Upper lobe of left lung (tissue), 6 donors: Measurements from ENCODE around the gene HES2. TPM values are rescaled to one million over a fixed set of nuclear protein-coding genes. Genes with fewer than 3 reads are reported as not detected.

ENCODE experiments used
- ATAC-seq, 2 donors: fragments of 200-7000 bp; cut with Tn5 transposase; one replicate each; pipeline ENCODE4 v1.9.1; 2022; ENCODE audit warnings: mild to moderate bottlenecking in 2 of 2, moderate library complexity in 2 of 2; ENCODE audit not compliant: low FRiP score in 2 of 2
- DNase-seq, 2 donors: peaks; one replicate each; pipeline ENCODE4 v3.0.0-alpha.2; 2019 to 2020
- H3K27ac ChIP-seq, 4 donors: fragments of 200-600 bp; sonication (generic); one replicate each; pipeline ENCODE4 v1.5.1; 2016 to 2019
- H3K27me3 ChIP-seq, 4 donors: fragments of 200-600 bp; sonication (generic); one replicate each; pipeline ENCODE4 v1.5.1; 2017 to 2019
- H3K36me3 ChIP-seq, 4 donors: fragments of 200-600 bp; sonication (generic); one replicate each; pipeline ENCODE4 v1.5.1; 2016 to 2019
- H3K4me1 ChIP-seq, 4 donors: fragments of 200-600 bp; sonication (generic); one replicate each; pipeline ENCODE4 v1.5.1; 2018 to 2019
- H3K4me3 ChIP-seq, 4 donors: fragments of 200-600 bp; sonication (generic); one replicate each; pipeline ENCODE4 v1.5.1; 2017 to 2019; ENCODE audit warnings: mild to moderate bottlenecking in 2 of 4, moderate library complexity in 1 of 4
- H3K9me3 ChIP-seq, 4 donors: fragments of 200-600 bp; sonication (generic); one replicate each; pipeline ENCODE4 v1.5.1; 2018 to 2019
- EP300 ChIP-seq, 4 donors: sonication (generic); formaldehyde crosslinking; IDR thresholded peaks; one replicate each; pipeline ENCODE4 v1.5.1; 2017; ENCODE audit warnings: antibody characterized with exemption in 4 of 4, control low read depth in 2 of 4
- POLR2A ChIP-seq, 4 donors: fragments of 450-650 bp; IDR thresholded peaks; one replicate each; pipeline ENCODE4 v1.5.1; 2016 to 2017; ENCODE audit warnings: antibody characterized with exemption in 4 of 4, mild to moderate bottlenecking in 2 of 4
- POLR2AphosphoS5 ChIP-seq, 2 donors: sonication (generic); formaldehyde crosslinking; IDR thresholded peaks; one replicate each; pipeline ENCODE4 v1.5.1; 2017; ENCODE audit warnings: antibody characterized with exemption in 2 of 2
- WGBS, 2 donors: methylation state at CpG; one replicate each; pipeline ENCODE4 v1.1.5; 2017 to 2018; 5-methylcytosine and 5-hydroxymethylcytosine counted together
- total RNA-seq, 6 donors: library from RNA; depleted of rRNA in 4 of 6; stranded (reverse); fragments of >200 nt in 4 of 6; gene quantifications; one replicate each; pipeline versions ENCODE4 v1.1.0 to v1.2.1, GENCODE V29; 2016 to 2021
- TF ChIP-seq, protein P1 (sequence below), 6 experiments: fragments of 450-650 bp in 4 of 6; fragments of 200-600 bp in 2 of 6; sonication (generic) in 2 of 6; IDR thresholded peaks; one replicate each; pipeline ENCODE4 v1.5.1; 2016 to 2019; ENCODE audit warnings: antibody characterized with exemption in 6 of 6
- donor health status: DM: no; HTN: no; CAD: no; lungs with moderate emphysema.
- donor health status: DM: no; HTN: yes; CAD: no; lungs with severe emphysema.

The HES2 gene, protein sequence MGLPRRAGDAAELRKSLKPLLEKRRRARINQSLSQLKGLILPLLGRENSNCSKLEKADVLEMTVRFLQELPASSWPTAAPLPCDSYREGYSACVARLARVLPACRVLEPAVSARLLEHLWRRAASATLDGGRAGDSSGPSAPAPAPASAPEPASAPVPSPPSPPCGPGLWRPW
- total RNA-seq, result 10 to 100 TPM in 1 of 6 donors, 1 to 10 TPM in 5; 1.8 to 11.4 (median 3.7) TPM

DNA sequence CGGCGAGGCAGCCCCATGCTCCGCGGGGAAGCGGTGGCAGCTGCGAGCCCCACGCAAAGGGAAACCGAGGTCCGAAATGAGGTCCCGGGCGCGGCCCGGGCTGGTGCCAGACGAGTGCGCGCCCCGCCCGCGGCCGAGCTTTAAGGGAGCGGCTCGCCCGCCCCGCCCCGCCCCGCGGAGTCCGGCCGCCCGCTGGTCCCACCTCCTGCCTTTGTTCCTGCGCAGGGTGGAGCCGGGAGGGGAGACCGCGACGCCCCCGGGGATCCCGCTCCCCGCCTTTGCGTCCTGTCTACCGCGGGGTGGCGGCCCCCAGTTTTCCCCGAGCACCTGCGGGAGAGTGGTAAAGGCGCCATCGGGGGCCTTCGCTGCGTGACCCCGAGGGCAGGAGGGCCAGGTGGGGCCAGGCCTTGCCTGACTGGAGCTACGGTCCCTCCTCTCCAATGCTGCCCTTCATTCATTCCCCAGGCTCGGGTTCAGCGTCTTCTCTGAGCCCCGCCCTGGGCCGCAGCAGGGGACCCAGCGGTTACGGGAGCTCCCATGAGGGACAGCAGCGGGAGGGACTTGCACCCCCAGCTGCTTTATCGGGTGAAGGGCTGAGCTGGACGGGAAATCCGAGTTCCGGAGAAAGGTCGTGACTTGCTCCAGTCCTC is at the start of gene HES2:
Gene HES2, minus strand, starts transcription at position 116 of the 650 bp plus-strand sequence. Its CDS starts 99 bp downstream, at position 17.
- TF ChIP-seq POLR2AphosphoS5 (IDR thresholded peaks at IDR 0.05), result no peak
- no peak for TF ChIP-seq EP300 (IDR thresholded peaks at IDR 0.05)
- TF ChIP-seq, protein P1, sequence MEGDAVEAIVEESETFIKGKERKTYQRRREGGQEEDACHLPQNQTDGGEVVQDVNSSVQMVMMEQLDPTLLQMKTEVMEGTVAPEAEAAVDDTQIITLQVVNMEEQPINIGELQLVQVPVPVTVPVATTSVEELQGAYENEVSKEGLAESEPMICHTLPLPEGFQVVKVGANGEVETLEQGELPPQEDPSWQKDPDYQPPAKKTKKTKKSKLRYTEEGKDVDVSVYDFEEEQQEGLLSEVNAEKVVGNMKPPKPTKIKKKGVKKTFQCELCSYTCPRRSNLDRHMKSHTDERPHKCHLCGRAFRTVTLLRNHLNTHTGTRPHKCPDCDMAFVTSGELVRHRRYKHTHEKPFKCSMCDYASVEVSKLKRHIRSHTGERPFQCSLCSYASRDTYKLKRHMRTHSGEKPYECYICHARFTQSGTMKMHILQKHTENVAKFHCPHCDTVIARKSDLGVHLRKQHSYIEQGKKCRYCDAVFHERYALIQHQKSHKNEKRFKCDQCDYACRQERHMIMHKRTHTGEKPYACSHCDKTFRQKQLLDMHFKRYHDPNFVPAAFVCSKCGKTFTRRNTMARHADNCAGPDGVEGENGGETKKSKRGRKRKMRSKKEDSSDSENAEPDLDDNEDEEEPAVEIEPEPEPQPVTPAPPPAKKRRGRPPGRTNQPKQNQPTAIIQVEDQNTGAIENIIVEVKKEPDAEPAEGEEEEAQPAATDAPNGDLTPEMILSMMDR (IDR thresholded peaks at IDR 0.05), result no peak
- TF ChIP-seq POLR2A (IDR thresholded peaks at IDR 0.05), result no peak
- peak in 1 of 2 donors; percentile 91 for DNase-seq
- Histone ChIP-seq H3K9me3 (no peaks in the 10 kb centered on the region), H3K27me3 (peaks cover 3 to 63% (median 43%) of the 10 kb centered on the region in 4 donors), H3K4me3 (peak within 1 kb of the TSS in 3 of 4 donors; percentile 34 to 54 (median 49)), H3K36me3 (no peaks in the 10 kb centered on the region), H3K27ac (no peak within 1 kb of the TSS), H3K4me1 (peaks cover 40 to 54% (median 42%) of the 10 kb centered on the region in 4 donors)
- 0 to 1% methylated on average over 9 to 18 of the region's 62 CpGs for WGBS, 2 donors
- ATAC-seq, result peak in 1 of 2 donors; percentile 59

DNA sequence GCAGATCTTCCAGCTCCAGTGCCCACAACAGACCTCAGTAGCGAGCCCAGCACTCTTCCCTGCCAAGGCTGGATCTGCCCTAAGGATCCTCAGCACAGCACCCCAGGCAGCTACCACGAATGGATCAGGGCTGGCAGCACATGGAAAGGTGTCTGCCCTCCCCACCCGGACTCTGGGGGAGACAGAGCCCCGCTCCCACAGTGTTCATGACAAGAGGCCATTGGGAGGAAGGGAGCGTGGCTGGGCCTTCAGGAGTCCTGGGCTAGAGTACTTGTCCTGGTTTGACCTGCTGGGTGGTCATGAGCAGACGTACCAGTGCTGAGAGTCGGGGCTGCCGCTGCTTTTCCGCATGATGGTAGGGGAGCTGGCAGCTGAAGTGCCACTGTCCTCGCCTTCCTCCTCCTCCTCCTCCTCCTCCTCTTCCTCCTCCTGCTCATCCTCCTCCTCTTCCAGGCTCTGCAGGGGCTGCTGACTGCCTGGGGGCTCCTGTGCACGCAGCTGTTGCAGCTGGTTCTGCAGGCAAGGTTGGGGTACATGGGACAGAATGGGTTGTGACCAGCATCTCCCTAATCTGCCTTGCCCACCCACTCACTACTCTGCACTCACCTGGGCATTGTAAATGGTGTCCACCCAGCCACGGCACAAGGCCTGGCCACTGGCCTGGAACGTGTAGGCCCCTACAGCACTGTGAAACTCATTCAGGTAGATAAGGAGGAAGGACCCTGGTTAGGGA is 49.2 kb upstream of the HES2 start:
- WGBS, 2 donors, result 90 to 91% methylated on average over 7 to 8 of the region's 13 CpGs

DNA sequence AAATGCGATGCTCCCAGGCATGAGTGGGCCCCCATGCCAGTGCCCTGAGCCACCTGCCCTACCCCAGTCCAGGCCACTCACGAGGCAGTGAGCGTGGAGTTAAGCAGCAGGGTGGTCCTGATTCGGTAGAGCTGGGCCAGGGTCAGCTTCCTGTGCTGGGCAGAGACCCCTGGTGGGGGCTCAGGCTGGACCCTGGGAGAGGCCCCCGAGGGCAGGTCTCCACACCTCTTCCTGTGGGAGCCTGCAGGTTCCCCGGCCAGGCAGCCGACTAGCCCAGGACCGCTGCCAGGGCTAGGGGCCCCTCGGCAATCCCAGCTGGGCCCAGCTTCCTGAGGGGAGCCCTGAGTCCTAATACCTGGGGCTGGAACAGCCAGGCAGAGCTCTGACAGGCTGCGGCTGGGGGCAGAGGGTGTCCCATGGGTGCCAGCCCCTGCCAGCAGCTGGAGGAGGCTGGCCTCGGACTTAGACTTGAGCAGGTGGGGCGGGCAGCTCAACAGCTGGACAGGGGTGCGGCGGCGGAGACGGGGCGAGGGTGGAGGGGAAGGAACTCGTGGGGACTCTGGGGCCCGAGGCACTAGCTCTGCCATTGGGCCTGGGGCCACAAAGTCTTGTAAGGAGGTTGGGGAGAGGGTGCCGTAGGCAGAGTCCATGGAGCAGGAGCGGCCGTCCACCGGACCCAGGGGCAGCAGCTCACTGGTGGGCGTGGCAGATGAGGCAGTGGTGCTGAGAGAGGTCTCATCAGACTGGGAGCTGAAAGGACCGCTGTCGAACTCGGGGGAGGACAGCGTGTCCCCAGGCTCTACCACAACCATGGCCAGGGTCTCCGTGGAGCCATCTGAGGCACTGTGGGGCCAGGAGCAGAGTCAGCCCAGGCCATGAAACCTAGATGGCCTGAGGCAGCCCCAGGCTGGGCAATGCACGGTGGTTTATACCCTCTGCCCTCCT is 48.3 kb upstream of the HES2 start:
- H3K27ac ChIP-seq, result no peak overlapping the region
- no peak overlapping the region for H3K4me3 ChIP-seq
- peak in 1 of 2 donors; percentile 68 for DNase-seq
- no peaks in the 10 kb centered on the region for H3K9me3 ChIP-seq
- H3K4me1 ChIP-seq, result peaks cover 0 to 16% (median 5%) of the 10 kb centered on the region in 4 donors
- 90 to 95% methylated on average over 12 to 30 of the region's 30 CpGs for WGBS, 2 donors
- peaks cover 0 to 46% (median 7%) of the 10 kb centered on the region in 4 donors for H3K36me3 ChIP-seq
- TF ChIP-seq EP300 (IDR thresholded peaks at IDR 0.05) (no peak), POLR2AphosphoS5 (IDR thresholded peaks at IDR 0.05) (no peak), POLR2A (IDR thresholded peaks at IDR 0.05) (no peak)
- TF ChIP-seq, protein P1 (IDR thresholded peaks at IDR 0.05), result no peak
- no peak for ATAC-seq
- H3K27me3 ChIP-seq, result peaks cover 0 to 6% (median 2%) of the 10 kb centered on the region in 4 donors

More for the DNA sequence above, 49.2 kb upstream of the HES2 start:
- ATAC-seq (no peak), DNase-seq (no peak)
- H3K36me3 ChIP-seq, result peaks cover 0 to 46% (median 8%) of the 10 kb centered on the region in 4 donors
- TF ChIP-seq POLR2A (IDR thresholded peaks at IDR 0.05) (no peak), EP300 (IDR thresholded peaks at IDR 0.05) (no peak), POLR2AphosphoS5 (IDR thresholded peaks at IDR 0.05) (no peak)
- TF ChIP-seq, protein P1 (IDR thresholded peaks at IDR 0.05), result no peak
- H3K4me1 ChIP-seq, result peaks cover 0 to 16% (median 5%) of the 10 kb centered on the region in 4 donors
- no peak overlapping the region for H3K27ac ChIP-seq
- H3K4me3 ChIP-seq, result no peak overlapping the region
- no peaks in the 10 kb centered on the region for H3K9me3 ChIP-seq
- peaks cover 0 to 6% (median 2%) of the 10 kb centered on the region in 4 donors for H3K27me3 ChIP-seq

DNA sequence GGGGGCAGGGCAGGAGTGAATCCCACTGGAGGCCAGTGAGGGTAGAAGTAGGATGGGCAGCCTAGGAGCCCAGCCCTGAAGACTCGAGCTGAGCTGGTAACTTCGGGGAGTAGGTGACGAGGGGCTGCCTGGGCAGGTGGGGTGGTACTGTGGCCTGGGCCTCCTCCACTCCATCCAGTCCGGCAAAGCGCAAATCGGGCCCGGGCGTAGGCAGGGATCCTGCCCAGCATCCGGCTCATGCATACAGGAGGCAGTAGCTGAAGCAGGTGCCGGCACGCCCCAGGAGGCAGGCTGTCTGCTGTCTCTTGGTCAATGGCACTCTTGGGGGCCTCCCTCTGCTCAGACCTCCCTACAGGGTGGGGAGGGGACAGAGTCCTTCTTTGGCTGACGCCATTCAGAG is 47.5 kb upstream of the HES2 start:
- Histone ChIP-seq H3K36me3 (peaks cover 0 to 39% (median 4%) of the 10 kb centered on the region in 4 donors), H3K4me3 (no peak overlapping the region), H3K9me3 (no peaks in the 10 kb centered on the region), H3K27ac (no peak overlapping the region), H3K4me1 (peaks cover 0 to 16% (median 3%) of the 10 kb centered on the region in 4 donors), H3K27me3 (peaks cover 0 to 6% (median 2%) of the 10 kb centered on the region in 4 donors)
- TF ChIP-seq, protein P1 (IDR thresholded peaks at IDR 0.05), result no peak
- TF ChIP-seq EP300 (IDR thresholded peaks at IDR 0.05), result no peak
- TF ChIP-seq POLR2A (IDR thresholded peaks at IDR 0.05), result no peak
- no peak for TF ChIP-seq POLR2AphosphoS5 (IDR thresholded peaks at IDR 0.05)
- 81 to 96% methylated on average over 3 to 12 of the region's 12 CpGs for WGBS, 2 donors
- peak in 1 of 2 donors; percentile 75 for DNase-seq
- ATAC-seq, result no peak
